ENCODE data around the gene CAMSAP1.

Gene CAMSAP1

DNA sequence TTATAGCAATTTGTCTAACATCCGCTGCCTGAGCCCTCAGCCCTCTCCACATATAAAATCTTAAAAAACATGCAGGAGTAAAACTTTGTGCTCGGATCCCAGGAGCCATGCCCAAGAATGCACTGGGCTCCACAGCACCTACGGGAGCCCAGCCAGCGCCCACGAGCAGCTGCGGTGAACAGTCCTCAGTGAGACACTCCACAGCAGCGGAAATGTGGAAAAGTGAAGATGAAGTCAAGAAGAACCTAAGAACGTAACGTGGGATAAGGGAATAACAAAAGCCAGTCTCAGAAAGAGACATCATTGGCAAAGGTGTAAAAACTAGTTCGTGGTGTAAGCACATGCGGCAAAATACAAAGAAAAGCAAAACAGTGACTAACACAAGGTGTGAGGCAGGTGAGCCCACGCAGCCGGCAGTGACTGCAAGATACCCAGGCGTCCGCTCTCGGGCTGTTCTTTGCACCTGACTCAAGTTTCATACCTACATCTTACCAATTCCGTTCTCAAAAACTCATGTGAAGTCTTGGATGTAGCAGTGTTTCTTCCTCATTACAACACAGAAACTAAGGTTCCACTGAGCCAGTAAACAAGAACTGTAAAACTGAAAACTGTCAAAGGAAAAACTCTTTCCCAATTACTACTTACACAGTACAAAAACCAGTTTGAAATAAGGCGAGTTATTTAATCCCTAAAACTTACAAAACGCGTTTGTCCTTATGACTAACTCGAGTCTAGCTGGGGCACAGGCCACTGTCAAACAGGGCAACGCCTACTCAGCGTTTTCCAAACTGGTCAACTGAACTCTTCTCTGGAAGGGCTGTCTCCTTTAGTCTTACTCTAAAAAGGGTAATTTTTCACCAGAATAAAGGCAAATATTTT is 1.7 kb downstream of the CAMSAP1 start:
- DNase-seq (ENCODE audit: insufficient read length, low spot score) (no peak), FAIRE-seq (no peak)
- TF ChIP-seq, protein P1, sequence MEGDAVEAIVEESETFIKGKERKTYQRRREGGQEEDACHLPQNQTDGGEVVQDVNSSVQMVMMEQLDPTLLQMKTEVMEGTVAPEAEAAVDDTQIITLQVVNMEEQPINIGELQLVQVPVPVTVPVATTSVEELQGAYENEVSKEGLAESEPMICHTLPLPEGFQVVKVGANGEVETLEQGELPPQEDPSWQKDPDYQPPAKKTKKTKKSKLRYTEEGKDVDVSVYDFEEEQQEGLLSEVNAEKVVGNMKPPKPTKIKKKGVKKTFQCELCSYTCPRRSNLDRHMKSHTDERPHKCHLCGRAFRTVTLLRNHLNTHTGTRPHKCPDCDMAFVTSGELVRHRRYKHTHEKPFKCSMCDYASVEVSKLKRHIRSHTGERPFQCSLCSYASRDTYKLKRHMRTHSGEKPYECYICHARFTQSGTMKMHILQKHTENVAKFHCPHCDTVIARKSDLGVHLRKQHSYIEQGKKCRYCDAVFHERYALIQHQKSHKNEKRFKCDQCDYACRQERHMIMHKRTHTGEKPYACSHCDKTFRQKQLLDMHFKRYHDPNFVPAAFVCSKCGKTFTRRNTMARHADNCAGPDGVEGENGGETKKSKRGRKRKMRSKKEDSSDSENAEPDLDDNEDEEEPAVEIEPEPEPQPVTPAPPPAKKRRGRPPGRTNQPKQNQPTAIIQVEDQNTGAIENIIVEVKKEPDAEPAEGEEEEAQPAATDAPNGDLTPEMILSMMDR (IDR thresholded peaks at IDR 0.05; ENCODE audit: insufficient read depth, missing control alignments): no peak

DNA sequence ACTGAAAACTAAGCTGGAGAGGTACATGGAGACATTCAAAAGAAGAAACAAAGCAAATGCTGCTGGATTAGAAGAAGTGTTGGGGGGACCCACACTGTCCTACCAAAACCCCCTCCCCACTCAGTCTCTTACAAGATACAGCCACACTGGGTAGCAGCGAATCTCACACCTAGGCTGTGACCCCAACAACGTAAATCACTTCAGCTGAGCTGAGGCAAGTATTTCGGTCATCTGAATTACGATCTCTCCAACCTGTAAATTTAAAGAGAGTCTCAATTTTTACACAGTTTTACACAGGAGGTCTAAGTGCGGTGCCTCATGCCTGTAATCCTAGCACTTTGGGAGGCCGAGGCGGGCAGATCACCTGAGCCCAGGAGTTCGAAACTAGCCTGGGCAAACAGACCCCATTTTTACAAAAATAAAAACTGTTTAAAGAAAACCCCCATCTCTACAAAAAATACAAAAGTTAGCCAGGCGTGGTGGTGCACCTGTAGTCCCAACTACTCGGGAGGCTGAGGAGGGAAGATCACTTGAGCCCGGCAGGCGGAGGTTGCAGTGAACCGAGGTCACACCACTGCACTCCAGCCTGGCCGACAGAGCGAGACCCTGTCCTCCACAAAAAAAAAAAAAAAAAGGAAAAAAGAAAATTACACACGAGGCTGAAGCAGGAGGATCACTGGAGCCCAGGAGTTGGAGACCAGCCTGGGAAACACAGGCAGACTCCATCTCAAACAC is 3.4 kb downstream of the CAMSAP1 start:
- no peak for FAIRE-seq
- DNase-seq (ENCODE audit: insufficient read length, low spot score): no peak
- TF ChIP-seq, protein P1 (IDR thresholded peaks at IDR 0.05; ENCODE audit: insufficient read depth, missing control alignments): no peak

DNA sequence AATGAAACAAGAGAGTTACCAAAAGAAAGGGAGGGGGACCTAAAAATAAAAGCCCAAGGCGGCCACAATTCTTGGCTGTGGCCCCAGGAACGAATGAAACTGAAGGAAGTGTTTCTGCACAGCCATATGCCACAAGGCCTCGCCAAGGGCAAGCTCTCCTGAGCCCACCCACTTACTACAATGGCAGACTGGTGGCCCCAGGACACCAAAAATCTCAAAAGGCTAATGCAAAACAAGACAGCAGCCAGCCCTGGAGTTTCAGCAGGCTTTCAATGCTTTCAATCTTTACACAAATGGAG is 4.0 kb downstream of the CAMSAP1 start:
- DNase-seq (ENCODE audit: insufficient read length, low spot score) (no peak), FAIRE-seq (no peak)
- TF ChIP-seq, protein P1 (IDR thresholded peaks at IDR 0.05; ENCODE audit: insufficient read depth, missing control alignments): no peak

DNA sequence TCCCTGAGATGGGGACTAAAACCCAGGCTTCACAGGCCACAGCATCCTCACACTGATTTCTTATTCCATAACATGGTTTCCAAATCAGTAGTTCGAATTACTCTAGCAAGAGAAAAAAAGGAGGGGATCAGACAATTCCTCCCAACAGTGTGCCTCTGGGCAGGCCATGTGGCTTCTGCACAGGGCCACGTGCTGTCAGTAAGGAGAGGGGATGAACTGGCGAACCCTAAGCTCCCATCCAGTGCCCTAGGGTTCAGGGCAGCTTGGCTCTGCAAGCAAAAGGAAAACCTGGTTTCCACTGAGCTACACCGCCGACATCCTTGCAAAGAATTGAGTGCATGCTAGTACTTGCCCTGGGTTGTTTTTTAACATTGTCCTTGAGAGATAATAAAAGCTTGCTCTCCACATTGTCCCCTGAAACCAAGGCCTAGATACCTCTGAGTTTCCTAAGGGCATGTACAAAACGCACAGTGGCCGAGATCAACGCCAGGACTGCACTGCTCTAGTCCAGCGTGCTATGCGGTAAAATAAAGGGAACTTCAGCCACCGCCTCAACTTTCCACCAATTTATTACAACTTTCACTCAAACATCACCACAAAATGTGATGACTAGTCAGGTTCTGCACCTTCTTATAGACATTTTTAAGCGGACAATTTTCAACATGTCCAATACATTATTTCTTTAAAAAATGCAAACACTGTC is 4.5 kb downstream of the CAMSAP1 start:
- TF ChIP-seq, protein P1 (IDR thresholded peaks at IDR 0.05; ENCODE audit: insufficient read depth, missing control alignments): no peak
- DNase-seq (ENCODE audit: insufficient read length, low spot score) (no peak), FAIRE-seq (no peak)

DNA sequence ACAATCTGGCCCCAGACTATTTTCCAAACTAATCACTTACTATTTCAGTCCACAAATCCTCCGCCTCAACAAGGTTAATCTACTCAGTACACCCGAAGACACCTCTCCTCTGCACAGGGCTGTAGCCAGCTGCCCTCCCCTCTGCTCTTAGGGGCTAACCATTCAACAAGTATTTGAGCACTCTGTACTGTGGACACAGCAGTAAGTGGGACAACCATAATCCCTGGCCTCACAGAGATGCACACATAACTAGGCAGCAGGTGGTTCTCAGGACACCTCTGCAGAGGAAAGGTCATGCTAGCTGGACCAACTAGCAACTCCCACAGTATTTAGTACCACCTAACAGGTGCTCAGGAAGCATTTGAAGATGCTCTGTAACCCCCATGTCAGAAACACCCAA is 5.5 kb downstream of the CAMSAP1 start:
- TF ChIP-seq, protein P1 (IDR thresholded peaks at IDR 0.05; ENCODE audit: insufficient read depth, missing control alignments): no peak
- DNase-seq (ENCODE audit: insufficient read length, low spot score): no peak
- FAIRE-seq: no peak

DNA sequence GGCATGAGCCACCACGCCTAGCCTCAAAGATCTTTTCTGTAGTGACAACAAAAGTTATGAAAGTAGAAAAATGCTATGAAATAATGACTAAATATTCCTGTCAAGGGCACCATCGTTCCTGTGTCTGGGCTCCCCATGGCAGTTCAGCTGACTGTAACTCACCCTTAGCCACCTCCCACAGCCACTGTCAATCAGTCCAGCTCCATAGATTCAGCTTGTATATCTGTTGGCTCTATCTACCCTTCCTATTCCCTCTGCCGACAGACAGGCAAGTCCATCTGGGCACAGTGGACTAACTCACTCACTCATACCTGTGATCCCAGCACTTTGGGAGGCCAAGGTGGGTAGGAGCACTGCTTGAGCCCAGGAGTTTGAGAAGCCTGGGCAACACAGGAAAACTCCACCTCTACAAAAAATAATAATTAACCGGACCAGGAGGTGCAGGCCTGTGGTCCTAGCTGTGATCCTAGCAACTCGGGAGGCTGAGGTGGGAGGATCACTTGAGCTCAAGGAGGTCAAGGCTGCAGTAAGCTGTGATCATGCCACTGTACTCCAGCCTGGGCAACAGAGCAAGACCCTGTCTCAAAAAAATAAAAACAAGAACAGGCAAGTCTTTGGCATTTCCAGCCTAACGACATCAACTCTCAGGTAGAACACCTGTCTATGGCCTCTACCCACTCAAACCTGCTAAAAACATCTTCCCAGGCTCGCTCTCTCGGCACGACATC is 6.2 kb downstream of the CAMSAP1 start:
- TF ChIP-seq, protein P1 (IDR thresholded peaks at IDR 0.05; ENCODE audit: insufficient read depth, missing control alignments): no peak
- DNase-seq (ENCODE audit: insufficient read length, low spot score) (no peak), FAIRE-seq (no peak)
